Measurements from ENCODE around the gene GSS.

DNA sequence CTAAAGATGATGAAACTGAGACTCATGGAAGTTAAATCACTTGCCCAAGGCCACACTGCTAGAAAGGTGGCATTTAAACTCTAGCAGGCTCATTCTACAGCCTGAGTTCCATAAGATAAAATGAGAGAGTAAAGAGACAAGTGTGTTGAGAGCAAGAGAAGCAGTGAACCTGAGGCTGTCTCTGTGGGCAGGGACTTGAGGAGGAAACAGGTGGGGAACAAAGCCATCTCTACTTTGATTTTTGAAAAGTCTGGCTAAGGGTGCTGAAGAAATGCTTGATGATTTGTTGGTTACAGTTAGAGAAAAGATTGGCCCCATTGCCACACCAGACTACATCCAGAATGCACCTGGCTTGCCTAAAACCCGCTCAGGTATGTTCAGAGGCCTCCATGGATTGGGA lies 29.0 kb downstream of the GSS start:
- TF ChIP-seq, protein P1, sequence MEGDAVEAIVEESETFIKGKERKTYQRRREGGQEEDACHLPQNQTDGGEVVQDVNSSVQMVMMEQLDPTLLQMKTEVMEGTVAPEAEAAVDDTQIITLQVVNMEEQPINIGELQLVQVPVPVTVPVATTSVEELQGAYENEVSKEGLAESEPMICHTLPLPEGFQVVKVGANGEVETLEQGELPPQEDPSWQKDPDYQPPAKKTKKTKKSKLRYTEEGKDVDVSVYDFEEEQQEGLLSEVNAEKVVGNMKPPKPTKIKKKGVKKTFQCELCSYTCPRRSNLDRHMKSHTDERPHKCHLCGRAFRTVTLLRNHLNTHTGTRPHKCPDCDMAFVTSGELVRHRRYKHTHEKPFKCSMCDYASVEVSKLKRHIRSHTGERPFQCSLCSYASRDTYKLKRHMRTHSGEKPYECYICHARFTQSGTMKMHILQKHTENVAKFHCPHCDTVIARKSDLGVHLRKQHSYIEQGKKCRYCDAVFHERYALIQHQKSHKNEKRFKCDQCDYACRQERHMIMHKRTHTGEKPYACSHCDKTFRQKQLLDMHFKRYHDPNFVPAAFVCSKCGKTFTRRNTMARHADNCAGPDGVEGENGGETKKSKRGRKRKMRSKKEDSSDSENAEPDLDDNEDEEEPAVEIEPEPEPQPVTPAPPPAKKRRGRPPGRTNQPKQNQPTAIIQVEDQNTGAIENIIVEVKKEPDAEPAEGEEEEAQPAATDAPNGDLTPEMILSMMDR (IDR thresholded peaks at IDR 0.05), result no peak
- TF ChIP-seq POLR2A (IDR thresholded peaks at IDR 0.05), result no peak

Measured in heart left ventricle (tissue), 13 donors.